Dendritic cell treated with granulocyte-macrophage colony-stimulating factor and Interleukin-4, amounts not matched to agents 40 ng/mL and 50 ng/mL, for 4 days (primary cell): ENCODE results near the gene CARF.
"Not testable (repeated sequence)": the region's sequence is repeated elsewhere in the genome, so short reads cannot be mapped to it uniquely, and the experiment has no call there.

Source experiments
- H3K27ac Mint-ChIP-seq: one replicate; pipeline ENCODE4 v1.8.0; 2022; ENCODE audit warnings: mild to moderate bottlenecking, mixed read lengths
- H3K27me3 Mint-ChIP-seq: one replicate; pipeline ENCODE4 v1.8.0; 2022; ENCODE audit warnings: mild to moderate bottlenecking, mixed read lengths
- H3K36me3 Mint-ChIP-seq: one replicate; pipeline ENCODE4 v1.8.0; 2022; ENCODE audit warnings: low read depth, mixed read lengths
- H3K4me1 Mint-ChIP-seq: one replicate; pipeline ENCODE4 v1.8.0; 2022; ENCODE audit warnings: low read depth, mixed read lengths
- H3K4me3 Mint-ChIP-seq: one replicate; pipeline ENCODE4 v1.8.0; 2022; ENCODE audit warnings: mild to moderate bottlenecking, moderate library complexity, mixed read lengths
- H3K9me3 Mint-ChIP-seq: one replicate; pipeline ENCODE4 v1.8.0; 2022; ENCODE audit warnings: mixed read lengths
- intact Hi-C: fragments of 100-400 bp; cut with micrococcal nuclease; formaldehyde crosslinking; loops from one replicate; pipeline ENCODE4 v1.15.0; 2022

The CARF gene

DNA sequence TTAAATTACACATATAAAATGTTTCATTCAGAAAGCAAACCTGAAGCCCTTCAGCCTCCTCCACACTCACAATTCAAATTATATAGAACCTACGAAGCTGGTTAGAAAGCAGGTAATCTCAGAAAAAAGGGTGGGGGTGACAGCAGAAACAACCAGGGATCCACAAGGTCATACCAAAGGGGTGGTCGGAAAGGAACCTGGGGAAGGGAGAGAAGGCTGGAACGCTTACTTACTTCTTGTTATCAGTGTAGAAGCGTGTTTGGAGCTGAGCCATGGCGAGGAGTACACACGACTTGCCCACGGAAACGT is 918 bp upstream of the CARF start:
- no peaks in the 10 kb centered on the region for H3K27me3 Mint-ChIP-seq
- H3K4me3 Mint-ChIP-seq = peak overlapping the region; percentile 98
- intact Hi-C loops = loop anchor here (5.0 kb wide), 4 partner anchors 39 to 534 kb away; partner anchors contain the start of genes BMPR2, CYP20A1 and ICA1L
- peak overlapping the region; percentile 87 for H3K27ac Mint-ChIP-seq
- H3K4me1 Mint-ChIP-seq = peaks cover 23% of the 10 kb centered on the region
- no peaks in the 10 kb centered on the region for H3K9me3 Mint-ChIP-seq
- peaks cover 23% of the 10 kb centered on the region for H3K36me3 Mint-ChIP-seq

- Mint-ChIP-seq H3K4me3 (peak overlapping the region; percentile 98), H3K4me1 (peaks cover 23% of the 10 kb centered on the region), H3K27ac (peak overlapping the region; percentile 87)
- not testable (repeated sequence) for H3K27me3 Mint-ChIP-seq, H3K36me3 Mint-ChIP-seq, H3K9me3 Mint-ChIP-seq
- intact Hi-C loops = loop anchor here (5.0 kb wide), 4 partner anchors 40 to 535 kb away; partner anchors contain the start of genes BMPR2, CYP20A1 and ICA1L
Measured at GRCh38 chr2:202912342-202913201, 497 bp downstream of the CARF start.

GRCh38 chr2:202918860-202919259 is 6.8 kb downstream of the CARF start:
- Mint-ChIP-seq H3K4me3 (no peak overlapping the region), H3K9me3 (no peaks in the 10 kb centered on the region), H3K4me1 (no peaks in the 10 kb centered on the region), H3K36me3 (peaks cover 21% of the 10 kb centered on the region), H3K27me3 (no peaks in the 10 kb centered on the region), H3K27ac (no peak overlapping the region)
- intact Hi-C loops = no loop called here

DNA sequence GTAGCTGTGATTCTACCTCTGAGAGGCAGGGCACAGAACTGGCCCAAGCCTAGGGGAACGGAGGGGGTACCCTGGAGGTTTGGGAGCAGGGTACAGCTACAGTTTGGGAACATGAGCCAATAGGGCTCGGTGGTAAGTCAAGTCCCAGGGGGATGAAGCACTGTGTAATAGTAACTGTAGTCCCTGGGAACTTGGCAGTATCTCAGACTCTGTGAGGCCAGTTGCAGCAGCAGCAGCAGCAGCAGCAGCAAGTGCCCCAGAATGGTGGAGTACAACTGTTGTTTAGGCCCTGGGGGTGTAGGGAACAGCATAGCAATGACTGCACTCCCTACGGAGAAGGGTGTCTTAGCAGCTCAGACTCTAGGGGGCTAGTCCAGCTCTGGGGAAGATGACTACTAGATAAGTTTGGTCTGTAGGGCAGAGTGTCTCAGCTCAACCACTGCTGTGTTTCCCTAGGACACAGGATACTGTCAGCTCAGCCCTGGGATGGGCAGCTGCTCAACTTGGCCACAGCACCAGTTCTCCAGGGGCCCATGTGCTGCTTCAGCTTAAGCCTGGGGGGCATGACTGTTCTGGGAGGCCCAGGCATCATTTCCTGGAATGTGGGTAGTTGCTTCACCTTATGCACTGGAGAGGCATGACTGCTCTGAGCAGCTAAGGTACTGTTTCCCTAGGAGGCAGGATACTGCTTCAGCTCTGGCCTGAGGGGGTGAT is 20.5 kb downstream of the CARF start:
- Mint-ChIP-seq H3K27ac (no peak overlapping the region), H3K9me3 (peaks cover 9% of the 10 kb centered on the region), H3K36me3 (peaks cover 27% of the 10 kb centered on the region), H3K4me1 (no peaks in the 10 kb centered on the region), H3K4me3 (no peak overlapping the region), H3K27me3 (no peaks in the 10 kb centered on the region)
- intact Hi-C loops = no loop called here

GRCh38 chr2:202933139-202933510 is 21.1 kb downstream of the CARF start:
- no peaks in the 10 kb centered on the region for H3K27me3 Mint-ChIP-seq
- H3K9me3 Mint-ChIP-seq = peaks cover 9% of the 10 kb centered on the region
- H3K4me1 Mint-ChIP-seq = no peaks in the 10 kb centered on the region
- peaks cover 27% of the 10 kb centered on the region for H3K36me3 Mint-ChIP-seq
- intact Hi-C loops = no loop called here
- H3K4me3 Mint-ChIP-seq = no peak overlapping the region
- no peak overlapping the region for H3K27ac Mint-ChIP-seq

GRCh38 chr2:202933958-202934357 is 21.9 kb downstream of the CARF start:
- Mint-ChIP-seq H3K4me1 (no peaks in the 10 kb centered on the region), H3K4me3 (no peak overlapping the region)

DNA sequence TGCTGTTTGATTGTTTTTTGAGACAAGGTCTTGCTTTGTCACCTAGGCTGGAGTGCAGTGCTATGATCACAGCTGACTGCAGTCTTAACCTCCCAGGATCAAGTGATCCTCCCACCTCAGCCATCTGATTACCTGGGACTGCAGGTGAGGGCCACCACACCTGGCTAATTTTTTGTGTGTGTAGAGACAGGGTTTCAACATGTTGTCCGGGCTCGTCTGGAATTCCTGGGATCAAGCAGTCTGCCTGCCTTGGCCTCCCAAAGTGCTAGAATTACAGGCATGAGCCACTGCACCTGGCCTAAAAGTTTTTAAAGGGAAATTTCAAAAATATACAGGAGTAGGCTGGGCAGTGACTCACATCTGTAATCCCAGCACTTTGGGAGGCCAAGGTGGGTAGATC is 22.4 kb downstream of the CARF start:
- intact Hi-C loops = no loop called here
- Mint-ChIP-seq H3K27ac (no peak overlapping the region), H3K9me3 (peaks cover 9% of the 10 kb centered on the region), H3K4me3 (no peak overlapping the region), H3K27me3 (no peaks in the 10 kb centered on the region), H3K4me1 (no peaks in the 10 kb centered on the region), H3K36me3 (peaks cover 28% of the 10 kb centered on the region)

More at GRCh38 chr2:202933958-202934357, 21.9 kb downstream of the CARF start:
- Mint-ChIP-seq H3K36me3 (peaks cover 27% of the 10 kb centered on the region), H3K27me3 (no peaks in the 10 kb centered on the region), H3K27ac (no peak overlapping the region), H3K9me3 (peaks cover 9% of the 10 kb centered on the region)
- intact Hi-C loops = no loop called here

GRCh38 chr2:202938960-202939359 is 26.9 kb downstream of the CARF start:
- no peaks in the 10 kb centered on the region for H3K27me3 Mint-ChIP-seq
- H3K27ac Mint-ChIP-seq = no peak overlapping the region
- H3K36me3 Mint-ChIP-seq = peaks cover 28% of the 10 kb centered on the region
- intact Hi-C loops = no loop called here
- no peaks in the 10 kb centered on the region for H3K9me3 Mint-ChIP-seq
- no peak overlapping the region for H3K4me3 Mint-ChIP-seq
- no peaks in the 10 kb centered on the region for H3K4me1 Mint-ChIP-seq

- H3K4me1 Mint-ChIP-seq = no peaks in the 10 kb centered on the region
- H3K27me3 Mint-ChIP-seq = no peaks in the 10 kb centered on the region
- no peak overlapping the region for H3K4me3 Mint-ChIP-seq
- intact Hi-C loops = no loop called here
- peaks cover 44% of the 10 kb centered on the region for H3K36me3 Mint-ChIP-seq
- H3K9me3 Mint-ChIP-seq = peaks cover 9% of the 10 kb centered on the region
- no peak overlapping the region for H3K27ac Mint-ChIP-seq
Measured at GRCh38 chr2:202941771-202942170, 29.7 kb downstream of the CARF start.

DNA sequence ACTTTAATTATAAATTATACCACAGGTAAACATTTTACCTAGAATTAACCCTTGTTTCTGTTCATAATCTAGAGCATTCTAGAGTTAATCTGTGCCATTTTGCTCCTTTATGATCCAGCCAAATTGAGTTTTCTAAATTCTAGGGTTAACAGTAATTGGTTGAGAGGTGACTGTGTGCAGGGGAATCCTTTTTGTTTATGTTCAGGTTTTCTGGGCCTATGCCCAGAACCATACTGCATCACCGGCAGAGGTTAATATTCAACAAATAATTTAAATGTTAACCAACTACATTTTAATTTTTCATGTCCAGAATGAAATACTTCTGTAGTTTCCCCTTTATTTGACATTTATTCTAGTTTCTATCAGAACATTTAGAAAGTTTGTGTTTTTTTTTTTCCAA is 32.3 kb downstream of the CARF start:
- H3K4me1 Mint-ChIP-seq = no peaks in the 10 kb centered on the region
- no peaks in the 10 kb centered on the region for H3K27me3 Mint-ChIP-seq
- H3K4me3 Mint-ChIP-seq = no peak overlapping the region
- intact Hi-C loops = no loop called here
- H3K9me3 Mint-ChIP-seq = peaks cover 27% of the 10 kb centered on the region
- peaks cover 44% of the 10 kb centered on the region for H3K36me3 Mint-ChIP-seq
- H3K27ac Mint-ChIP-seq = no peak overlapping the region

GRCh38 chr2:202944816-202945215 is 32.7 kb downstream of the CARF start:
- Mint-ChIP-seq H3K36me3 (peaks cover 40% of the 10 kb centered on the region), H3K27me3 (no peaks in the 10 kb centered on the region), H3K27ac (no peak overlapping the region), H3K4me3 (no peak overlapping the region), H3K9me3 (peaks cover 27% of the 10 kb centered on the region), H3K4me1 (no peaks in the 10 kb centered on the region)
- intact Hi-C loops = no loop called here

GRCh38 chr2:202945497-202945896 is 33.4 kb downstream of the CARF start:
- Mint-ChIP-seq H3K4me1 (peaks cover 2% of the 10 kb centered on the region), H3K4me3 (no peak overlapping the region), H3K27ac (no peak overlapping the region), H3K27me3 (no peaks in the 10 kb centered on the region), H3K36me3 (peaks cover 33% of the 10 kb centered on the region), H3K9me3 (peaks cover 27% of the 10 kb centered on the region)
- intact Hi-C loops = no loop called here

DNA sequence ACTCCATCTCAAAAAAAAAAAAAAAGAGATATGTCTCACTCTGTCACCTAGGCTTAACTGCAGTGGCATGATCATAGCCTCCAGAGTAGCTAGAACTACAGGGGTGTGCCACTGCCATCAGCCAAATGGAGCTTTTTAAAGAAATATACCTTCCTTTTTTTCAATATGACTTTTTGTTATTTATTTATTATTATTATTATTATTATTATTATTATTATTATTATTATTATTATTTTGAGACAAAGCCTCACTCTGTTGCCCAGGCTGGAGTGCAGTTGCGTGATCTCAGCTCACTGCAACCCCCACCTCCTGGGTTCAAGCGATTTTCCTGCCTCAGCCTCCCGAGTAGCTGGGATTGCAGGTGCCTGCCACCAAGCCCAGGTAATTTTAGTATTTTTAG is 37.3 kb downstream of the CARF start:
- H3K4me1 Mint-ChIP-seq, intact Hi-C loops, H3K4me3 Mint-ChIP-seq, H3K27me3 Mint-ChIP-seq, H3K27ac Mint-ChIP-seq: not testable (repeated sequence)
- H3K9me3 Mint-ChIP-seq = peaks cover 27% of the 10 kb centered on the region
- H3K36me3 Mint-ChIP-seq = peaks cover 35% of the 10 kb centered on the region

DNA sequence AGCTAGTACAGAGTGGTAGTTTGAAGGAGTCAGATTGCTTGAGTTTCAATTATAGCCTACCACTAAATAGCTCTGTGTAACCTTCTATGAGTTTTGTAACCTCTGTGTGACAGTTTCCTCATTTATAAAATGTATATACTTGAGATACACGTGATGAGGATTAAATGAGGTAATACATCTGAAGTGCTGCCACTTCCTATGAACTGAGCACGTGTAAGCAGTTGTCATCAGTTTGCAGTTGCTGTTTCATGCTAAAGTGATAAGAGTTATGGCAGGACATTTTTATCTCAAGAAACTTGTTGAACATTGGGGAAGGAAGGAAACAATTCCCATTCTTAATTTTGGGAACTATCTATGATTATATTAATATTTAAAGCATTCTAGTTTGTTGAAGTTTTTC is 38.5 kb downstream of the CARF start:
- Mint-ChIP-seq H3K9me3 (peaks cover 21% of the 10 kb centered on the region), H3K4me1 (peaks cover 4% of the 10 kb centered on the region), H3K27ac (no peak overlapping the region), H3K36me3 (peaks cover 27% of the 10 kb centered on the region), H3K4me3 (no peak overlapping the region), H3K27me3 (no peaks in the 10 kb centered on the region)
- intact Hi-C loops = no loop called here
